GM20000 (cell line): Measurements from ENCODE around the gene LY86.
A peak's percentile ranks its signal among the peaks of the same experiment; 100 is the strongest.

Experiments
- DNase-seq: peaks from one replicate; pipeline ENCODE4 v3.0.0; 2012; ENCODE audit warnings: low spot score
- CTCF ChIP-seq: IDR thresholded peaks from 2 replicates; pipeline ENCODE4 v1.5.1; 2012; ENCODE audit warnings: mild to moderate bottlenecking, control low read depth; ENCODE audit errors: extremely low read depth, missing control alignments

LY86 gene

GRCh38 chr6:6655805-6656251 lies 67.3 kb downstream of the LY86 start:
- TF ChIP-seq CTCF: no peak
- peak; percentile 14 for DNase-seq

GRCh38 chr6:6656287-6656686 lies 67.8 kb downstream of the LY86 start:
- DNase-seq: no peak
- TF ChIP-seq CTCF: no peak

GRCh38 chr6:6657085-6657819 lies 68.7 kb downstream of the LY86 start:
- no peak for DNase-seq
- TF ChIP-seq CTCF: no peak

- no peak for DNase-seq
- TF ChIP-seq CTCF: no peak
Observed at GRCh38 chr6:6657820-6658217, 69.3 kb downstream of the LY86 start.

- DNase-seq: peak; percentile 47
- no peak for TF ChIP-seq CTCF
Observed at GRCh38 chr6:6659600-6660327, 71.2 kb downstream of the LY86 start.

- no peak for TF ChIP-seq CTCF
Observed at GRCh38 chr6:6660339-6661045, 72.0 kb downstream of the LY86 start.

GRCh38 chr6:6661191-6661590 lies 72.7 kb downstream of the LY86 start:
- no peak for TF ChIP-seq CTCF
- DNase-seq: no peak

More at GRCh38 chr6:6660339-6661045, 72.0 kb downstream of the LY86 start:
- no peak for DNase-seq
